Measurements from ENCODE around the gene CADM1.

GRCh38 chr11:115450519-115450918, 53.7 kb downstream of the CADM1 start:
- TF ChIP-seq POLR2A (IDR thresholded peaks at IDR 0.05; ENCODE audit: low read length) (no peak), GATA1 (IDR thresholded peaks at IDR 0.05; ENCODE audit: low read depth, low read length) (no peak)
